NCI-H2107 (cell line): ENCODE measurements around the gene LHFPL2.
"Not testable (repeated sequence)": the region's sequence is repeated elsewhere in the genome, so short reads cannot be mapped to it uniquely, and the experiment has no call there.

Experiments used
- DNase-seq: peaks from one replicate; lab custom pipeline; 2025; lab: John Stamatoyannopoulos, UW

The LHFPL2 gene

GRCh38 chr5:78648359-78649210 lies at the start of gene LHFPL2:
TSS of gene LHFPL2 (minus strand) at chr5:78648772. CDS start at chr5:78510213, 138,559 bp downstream.
- DNase-seq, result peak; percentile 31

DNA sequence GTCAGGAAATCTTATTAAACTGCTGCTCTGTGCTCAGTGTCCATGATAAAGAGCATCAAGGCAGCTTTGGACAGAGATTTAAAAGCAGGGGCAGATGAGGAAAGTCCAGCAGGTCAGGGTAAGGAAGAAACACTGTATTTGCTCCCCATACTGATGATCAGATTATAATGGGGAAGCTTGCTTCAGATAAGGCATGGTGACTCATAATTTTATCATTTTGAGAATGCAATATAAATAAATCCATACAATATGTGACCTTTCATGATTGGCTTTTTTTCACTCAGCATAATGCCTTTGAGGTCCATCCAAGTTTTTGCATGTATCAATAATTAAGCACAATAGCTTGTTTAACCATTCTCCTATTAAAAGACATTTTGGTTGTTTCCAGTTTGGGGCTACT lies 48.1 kb upstream of the LHFPL2 start:
- DNase-seq, result no peak

DNA sequence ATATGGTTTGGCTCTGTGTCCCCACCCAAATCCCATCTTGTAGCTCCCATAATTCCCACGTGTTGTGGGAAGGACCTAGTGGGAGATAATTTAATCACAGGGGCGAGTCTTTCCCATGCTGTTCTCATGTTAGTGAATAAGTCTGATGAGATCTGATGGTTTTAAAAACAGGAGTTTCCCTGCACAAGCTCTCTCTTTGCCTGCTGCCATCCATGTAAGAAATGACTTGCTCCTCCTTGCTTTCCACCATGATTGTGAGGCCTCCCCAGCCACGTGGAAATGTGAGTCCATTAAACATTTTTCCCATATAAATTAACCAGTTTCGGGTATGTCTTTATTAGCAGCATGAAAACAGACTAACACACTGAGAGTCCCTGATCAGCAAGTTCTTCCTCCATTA lies 47.5 kb upstream of the LHFPL2 start:
- DNase-seq, result not testable (repeated sequence)

DNA sequence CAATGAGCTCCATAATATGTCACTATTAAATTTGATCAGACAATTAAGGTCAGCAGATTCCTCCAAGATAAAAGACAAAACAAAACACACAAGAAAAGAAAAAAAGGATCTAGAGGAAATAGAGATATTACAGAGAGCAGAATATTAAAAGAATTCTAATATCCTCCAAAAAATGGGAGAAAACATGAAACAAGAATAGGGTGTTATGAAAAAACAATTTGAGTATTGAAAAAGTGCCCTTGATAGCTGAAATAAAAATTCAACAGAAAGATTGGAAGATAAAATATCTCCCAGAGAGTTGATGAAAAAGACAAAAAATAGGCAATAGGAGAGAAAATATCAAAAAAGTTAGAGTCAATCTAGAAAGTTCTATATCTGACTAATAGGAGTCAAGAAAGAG lies 44.8 kb upstream of the LHFPL2 start:
- no peak for DNase-seq

DNA sequence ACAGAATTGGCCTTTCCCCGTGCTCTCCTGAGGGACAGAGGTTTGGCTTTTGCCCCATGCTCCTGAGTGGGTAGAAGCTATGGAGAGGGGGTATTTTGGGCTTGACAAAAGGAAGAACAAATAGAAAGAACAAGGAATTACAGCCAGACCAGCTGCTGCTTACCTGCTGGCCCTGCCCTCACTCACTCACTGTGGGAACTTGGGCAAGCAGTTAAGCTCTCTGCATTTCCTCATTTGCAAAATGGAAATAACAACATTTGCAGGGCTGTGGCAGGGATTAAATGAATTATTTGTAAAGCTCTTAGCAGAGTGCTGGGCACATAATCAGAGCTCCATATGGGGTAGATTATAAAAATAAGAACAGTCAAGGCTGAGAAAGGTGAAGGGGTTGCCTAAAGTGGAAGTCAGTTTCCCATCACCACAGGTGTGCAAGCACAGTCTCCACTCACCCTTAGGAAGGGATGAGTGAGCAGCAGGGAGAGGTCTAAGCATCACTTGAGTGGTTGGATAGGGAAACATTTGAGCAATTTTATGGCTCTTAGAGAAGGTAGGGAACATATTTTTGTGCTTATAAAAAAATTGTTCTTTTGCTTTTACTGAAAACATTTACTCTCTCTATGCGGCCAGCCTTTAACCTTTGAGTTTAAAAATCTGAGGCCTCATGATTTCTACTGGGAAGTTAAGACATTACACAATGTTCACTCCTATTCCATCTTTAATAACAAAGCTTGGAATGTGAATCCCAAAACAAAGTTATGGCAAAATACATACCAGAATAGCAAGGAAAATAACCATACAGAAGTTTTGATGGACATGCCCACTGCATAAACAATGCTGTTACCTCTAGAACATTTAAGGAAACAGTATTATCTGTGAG lies 42.8 kb upstream of the LHFPL2 start:
- no peak for DNase-seq

GRCh38 chr5:78690253-78690972 lies 41.8 kb upstream of the LHFPL2 start:
- no peak for DNase-seq

DNA sequence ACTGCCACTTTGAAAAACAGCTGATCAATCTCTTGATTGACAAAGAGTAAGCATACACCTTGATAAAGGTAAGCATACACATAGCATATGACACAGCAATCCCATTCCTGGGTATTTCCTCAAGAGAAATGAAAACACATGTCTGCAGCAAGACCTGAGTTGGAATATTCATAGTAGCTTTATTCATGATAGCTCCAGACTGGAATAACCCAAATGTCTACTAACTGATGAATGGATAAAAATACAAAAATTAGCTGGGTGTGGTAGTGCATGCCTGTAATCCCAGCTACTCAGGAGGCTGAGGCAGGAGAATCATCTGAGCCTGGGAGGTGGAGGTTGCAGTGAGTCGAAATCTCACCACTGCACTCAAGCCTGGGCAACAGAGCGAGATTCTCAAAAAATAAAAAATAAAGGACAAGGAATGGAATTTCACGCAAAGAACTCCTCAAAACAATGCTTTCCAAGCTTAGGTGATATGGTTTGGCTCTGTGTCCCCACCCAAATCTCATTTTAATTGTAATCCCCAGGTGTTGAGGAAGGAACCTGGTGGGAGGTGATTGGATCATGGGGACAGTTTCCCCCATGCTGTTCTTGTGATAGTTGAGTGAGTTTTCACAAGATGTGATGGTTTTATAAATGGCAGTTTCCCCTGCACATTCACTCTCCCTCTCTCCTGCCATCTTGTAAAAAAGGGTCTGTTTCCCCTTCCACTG lies 41.1 kb upstream of the LHFPL2 start:
- no peak for DNase-seq

GRCh38 chr5:78687514-78687913 lies 38.9 kb upstream of the LHFPL2 start:
- not testable (repeated sequence) for DNase-seq

GRCh38 chr5:78683905-78684304 lies 35.3 kb upstream of the LHFPL2 start:
- not testable (repeated sequence) for DNase-seq

DNA sequence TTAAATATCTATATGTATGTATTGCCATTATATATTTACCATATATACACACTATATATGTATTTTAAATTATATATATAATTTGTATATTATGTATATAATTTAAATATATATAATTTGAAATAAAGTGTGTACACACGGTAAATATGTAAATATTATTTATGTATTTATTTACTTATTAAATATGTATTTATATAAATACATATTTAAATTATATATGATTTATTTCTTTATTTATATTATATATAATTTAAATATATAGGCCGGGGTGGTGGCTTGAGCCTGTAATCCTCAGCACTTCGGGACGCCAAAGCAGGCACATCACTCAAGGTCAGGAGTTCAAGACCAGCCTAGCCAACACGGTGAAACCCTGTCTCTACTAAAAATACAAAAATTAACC lies 31.3 kb upstream of the LHFPL2 start:
- no peak for DNase-seq

DNA sequence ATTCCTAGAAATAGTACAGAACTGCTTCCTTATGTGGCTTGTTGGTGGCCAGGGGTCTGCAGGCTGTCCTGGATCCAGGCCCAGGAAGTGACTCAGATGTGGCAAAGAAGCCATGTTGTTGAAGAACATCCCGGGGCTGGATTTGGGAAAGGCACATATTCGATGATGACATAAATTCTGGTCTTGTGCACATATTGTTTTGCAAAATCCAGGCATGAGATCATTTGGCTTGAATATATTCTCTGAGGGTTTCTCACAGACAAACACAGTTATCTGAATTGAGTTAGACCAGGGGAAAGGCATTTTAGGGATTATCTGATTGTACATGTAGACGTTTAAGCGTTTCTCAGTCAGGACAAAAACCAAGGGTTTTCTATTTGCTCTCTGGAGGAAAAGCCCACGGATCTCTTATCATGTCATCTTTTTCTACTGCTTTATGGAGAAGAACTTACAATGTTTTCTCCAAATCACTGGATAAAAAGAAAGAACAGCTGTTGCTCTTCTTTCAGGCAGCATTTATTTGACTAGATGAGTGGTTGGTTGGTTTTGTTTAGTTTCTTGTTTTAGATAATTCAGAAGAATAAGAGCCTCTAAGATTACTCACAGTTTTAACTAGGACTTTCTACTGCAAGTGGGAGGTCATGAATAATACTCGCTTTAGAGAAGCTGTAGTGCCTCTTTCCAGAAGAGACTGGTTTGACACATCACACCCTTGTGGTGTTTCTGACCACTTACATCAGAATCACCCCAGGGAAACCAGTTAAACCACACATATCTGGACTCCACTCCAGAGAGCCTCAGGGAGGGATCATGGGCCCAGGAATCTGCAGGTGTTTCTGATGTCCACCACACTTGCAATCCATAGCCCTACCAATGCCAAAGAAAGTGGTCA lies 29.5 kb upstream of the LHFPL2 start:
- no peak for DNase-seq

- DNase-seq, result no peak
Measured at GRCh38 chr5:78675956-78676730, 27.6 kb upstream of the LHFPL2 start.

DNA sequence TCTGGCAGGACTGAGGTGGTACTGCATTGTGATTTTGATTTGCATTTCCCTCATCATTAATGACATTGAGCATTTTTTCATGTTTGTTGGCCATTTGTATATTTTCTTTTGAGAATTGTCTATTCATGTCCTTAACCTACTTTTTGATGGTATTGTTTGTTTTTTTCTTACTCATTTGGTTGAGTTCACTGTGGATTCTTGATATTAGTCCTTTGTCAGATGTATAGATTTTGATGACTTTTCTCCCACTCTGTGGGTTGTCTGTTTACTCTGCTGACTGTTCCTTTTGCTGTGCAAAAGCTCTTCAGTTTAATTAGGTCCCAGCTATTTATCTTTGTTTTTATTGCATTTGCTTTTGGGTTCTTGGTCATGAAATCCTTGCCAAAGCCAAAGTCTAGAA lies 25.3 kb upstream of the LHFPL2 start:
- DNase-seq, result not testable (repeated sequence)

DNA sequence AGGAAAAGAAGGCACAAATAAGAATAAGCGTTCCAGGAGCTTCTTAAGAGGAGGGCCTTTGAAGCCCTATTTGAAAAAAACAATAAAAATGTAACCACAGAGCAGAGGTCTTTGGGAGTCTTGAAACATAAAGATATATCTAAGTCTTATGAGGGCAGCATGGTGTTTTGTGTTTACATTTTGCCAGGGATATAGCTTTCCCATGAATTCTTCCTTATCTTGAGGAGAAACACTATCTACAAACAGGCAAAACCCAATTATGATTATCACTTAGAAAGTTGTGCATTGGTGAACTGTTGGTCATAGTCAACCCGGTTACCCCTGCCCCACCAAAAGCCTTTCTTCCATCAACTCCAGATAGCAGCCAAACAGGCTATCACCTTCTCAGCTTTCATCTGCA lies 23.6 kb upstream of the LHFPL2 start:
- DNase-seq, result no peak

- no peak for DNase-seq
Measured at GRCh38 chr5:78671609-78672008, 23.0 kb upstream of the LHFPL2 start.

DNA sequence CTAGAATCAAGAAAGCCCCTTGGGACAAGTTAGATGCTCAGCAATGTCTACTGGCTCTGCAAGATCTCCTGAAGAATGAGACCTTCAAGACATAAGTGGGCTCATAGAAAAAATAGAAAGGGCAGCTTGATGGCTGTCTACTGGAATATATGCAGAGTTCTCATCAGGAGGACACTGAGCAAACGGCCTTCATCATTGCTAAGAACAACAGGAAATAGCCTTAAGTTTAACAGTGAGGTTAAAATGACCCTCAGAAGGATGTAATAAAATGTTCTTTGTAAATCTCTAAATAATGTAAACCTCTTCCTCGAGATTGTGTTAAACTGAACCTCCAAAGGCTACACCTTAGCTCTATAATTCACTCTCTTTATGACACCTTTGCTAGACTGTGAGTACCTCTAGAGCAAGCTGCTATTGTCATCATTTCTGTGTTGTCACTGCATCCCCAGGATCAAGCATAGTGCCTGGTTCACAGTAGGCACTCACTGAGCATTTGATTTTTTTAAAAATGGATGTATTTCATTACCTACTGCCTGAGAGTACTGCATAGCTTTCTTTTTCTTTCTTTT lies 22.2 kb upstream of the LHFPL2 start:
- no peak for DNase-seq

DNA sequence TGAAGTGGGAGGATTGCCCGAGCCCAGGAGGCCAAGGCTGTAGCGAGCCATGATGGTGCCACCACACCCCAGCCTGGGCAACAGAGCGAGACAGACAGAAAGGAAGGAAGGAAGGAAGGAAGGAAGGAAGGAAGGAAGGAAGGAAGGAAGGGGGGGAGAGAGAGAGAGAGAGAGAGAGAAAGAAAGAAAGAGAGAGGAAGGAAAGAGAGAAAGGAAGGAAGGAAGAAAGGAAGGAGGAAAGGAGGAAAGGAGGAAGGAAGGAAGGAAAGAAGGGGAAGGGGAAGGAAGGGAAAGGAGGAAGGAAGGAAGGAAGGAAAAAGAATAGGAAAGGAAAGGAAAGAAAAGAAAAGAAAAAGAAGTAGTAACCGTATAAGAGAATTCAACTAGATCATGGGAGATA lies 20.8 kb upstream of the LHFPL2 start:
- no peak for DNase-seq

DNA sequence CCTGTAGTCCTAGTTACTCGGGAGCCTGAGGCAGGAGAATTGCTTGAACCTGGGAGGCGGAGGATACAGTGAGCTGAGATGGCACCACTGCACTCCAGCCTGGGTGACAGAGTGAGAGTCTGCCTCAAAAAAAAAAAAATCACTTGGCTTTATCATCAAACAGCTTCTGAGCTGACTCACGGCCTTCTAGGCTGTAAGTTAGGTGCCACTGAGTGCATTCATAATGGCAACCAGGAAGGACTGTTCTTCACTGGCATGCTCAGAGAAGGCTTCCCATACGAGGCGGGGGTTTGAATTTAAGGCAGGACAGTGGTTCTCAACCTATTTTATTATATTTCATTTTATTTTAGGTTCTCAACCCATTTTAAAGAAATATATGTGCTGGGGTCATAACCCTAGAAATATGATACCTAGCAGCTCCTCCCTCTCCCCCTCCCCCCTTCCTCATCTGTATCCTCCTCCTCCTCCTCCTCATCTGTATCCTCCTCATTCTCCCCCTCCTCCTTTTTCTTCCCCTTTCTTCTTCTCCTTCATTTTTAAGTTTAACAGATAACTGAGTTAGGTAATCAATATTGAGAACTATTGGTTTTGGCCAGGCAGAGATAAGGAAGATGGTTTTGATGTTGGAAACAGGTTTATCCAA lies 19.0 kb upstream of the LHFPL2 start:
- DNase-seq, result no peak

GRCh38 chr5:78666975-78667374 lies 18.4 kb upstream of the LHFPL2 start:
- not testable (repeated sequence) for DNase-seq
